Activated CD8-positive, alpha-beta T cell treated with anti-CD3 and anti-CD28 coated beads for 36 hours (primary cell): Measurements from ENCODE around the gene P2RY10. TPM values are rescaled to one million over a fixed set of nuclear protein-coding genes. Genes with fewer than 3 reads are reported as not detected.

Experiments used
- ATAC-seq: fragments of 200-7000 bp; cut with Tn5 transposase; one replicate; pipeline ENCODE4 v1.10.0; 2021; ENCODE audit warnings: mild to moderate bottlenecking, moderate library complexity
- CTCF ChIA-PET: fragments of 350-600 bp; sonication (Branson Sonifier 250); formaldehyde crosslinking; loops from one replicate; lab custom pipeline; 2021; ENCODE audit warnings: antibody characterized with exemption; lab: Charles Lee
- POLR2A ChIA-PET: fragments of 350-600 bp; sonication (Branson Sonifier 250); formaldehyde crosslinking; loops from one replicate; lab custom pipeline; 2021; ENCODE audit warnings: antibody characterized with exemption; lab: Charles Lee
- DNase-seq: peaks from one replicate; pipeline ENCODE4 v3.0.0-alpha.2; 2020
- H3K27ac Mint-ChIP-seq: one replicate; pipeline ENCODE4 v1.8.0; 2021; ENCODE audit warnings: mild to moderate bottlenecking, mixed read lengths
- H3K27me3 Mint-ChIP-seq: one replicate; pipeline ENCODE4 v1.8.0; 2021; ENCODE audit warnings: mixed read lengths
- H3K36me3 Mint-ChIP-seq: one replicate; pipeline ENCODE4 v1.8.0; 2021; ENCODE audit warnings: low read depth, mixed read lengths
- H3K4me1 Mint-ChIP-seq: one replicate; pipeline ENCODE4 v1.8.0; 2021; ENCODE audit warnings: low read depth, mixed read lengths
- H3K4me3 Mint-ChIP-seq: one replicate; pipeline ENCODE4 v1.8.0; 2021; ENCODE audit warnings: mild to moderate bottlenecking, moderate library complexity, mixed read lengths
- H3K9me3 Mint-ChIP-seq: one replicate; pipeline ENCODE4 v1.8.0; 2021; ENCODE audit warnings: mixed read lengths
- intact Hi-C: fragments of 100-400 bp; cut with micrococcal nuclease; formaldehyde crosslinking; loops from one replicate; pipeline ENCODE4 v1.10.0; 2022
- total RNA-seq, 2 experiments: library from RNA; stranded (reverse); gene quantifications; one replicate each; pipeline ENCODE4 v1.2.3, GENCODE V29; 2021
- TF ChIP-seq, protein P1 (sequence below): fragments of 200-600 bp; IDR thresholded peaks from one replicate; pipeline ENCODE4 v1.8.0; 2022; ENCODE audit warnings: antibody characterized with exemption, mild to moderate bottlenecking

The P2RY10 gene
- 10 to 100 TPM; 42.1 to 42.2 TPM for total RNA-seq

DNA sequence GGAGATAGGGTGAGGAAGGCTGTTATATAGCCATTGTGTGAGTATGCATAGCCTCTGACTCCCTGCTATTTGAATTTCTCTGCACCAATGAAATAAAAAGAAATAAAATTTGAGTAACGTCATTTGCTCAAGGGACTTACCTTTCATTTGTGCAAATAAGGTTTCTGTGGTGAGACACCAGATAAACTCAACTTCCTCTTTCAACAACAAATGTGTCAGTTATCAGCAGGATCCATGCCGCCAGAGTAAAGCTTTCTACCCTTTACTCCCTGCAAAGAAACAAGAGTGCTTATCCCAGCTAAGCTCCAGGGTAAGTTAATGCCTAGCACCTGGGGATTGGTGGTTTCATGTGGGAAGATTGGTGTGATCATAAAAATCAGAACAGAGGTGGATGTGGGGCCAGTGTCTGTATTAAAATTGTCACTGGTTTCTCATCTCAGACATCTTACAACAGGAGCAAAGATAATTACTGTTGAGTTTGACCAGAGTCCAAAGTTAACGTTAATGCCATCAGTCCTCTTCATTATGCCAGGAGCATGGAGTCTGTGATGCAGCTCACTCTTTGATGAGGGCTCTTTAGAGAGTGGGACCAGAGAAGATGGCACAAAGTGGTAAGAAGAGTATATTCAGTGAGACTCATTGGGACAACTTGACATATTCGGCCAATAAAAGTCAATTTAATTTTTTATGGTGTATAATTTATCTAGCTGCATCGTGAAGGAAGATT is at the start of gene P2RY10:
Gene P2RY10 (plus strand): TSS at position 206 of the 727 bp plus-strand sequence. CDS start 15,130 bp downstream, outside the sequence.
- H3K4me1 Mint-ChIP-seq = peaks cover 49% of the 10 kb centered on the region
- H3K27ac Mint-ChIP-seq = peak within 1 kb of the TSS; percentile 97
- intact Hi-C loops = loop anchor here (5.0 kb wide), 3 partner anchors 37 to 202 kb away; no protein-coding TSS in a partner anchor
- TF ChIP-seq, protein P1, sequence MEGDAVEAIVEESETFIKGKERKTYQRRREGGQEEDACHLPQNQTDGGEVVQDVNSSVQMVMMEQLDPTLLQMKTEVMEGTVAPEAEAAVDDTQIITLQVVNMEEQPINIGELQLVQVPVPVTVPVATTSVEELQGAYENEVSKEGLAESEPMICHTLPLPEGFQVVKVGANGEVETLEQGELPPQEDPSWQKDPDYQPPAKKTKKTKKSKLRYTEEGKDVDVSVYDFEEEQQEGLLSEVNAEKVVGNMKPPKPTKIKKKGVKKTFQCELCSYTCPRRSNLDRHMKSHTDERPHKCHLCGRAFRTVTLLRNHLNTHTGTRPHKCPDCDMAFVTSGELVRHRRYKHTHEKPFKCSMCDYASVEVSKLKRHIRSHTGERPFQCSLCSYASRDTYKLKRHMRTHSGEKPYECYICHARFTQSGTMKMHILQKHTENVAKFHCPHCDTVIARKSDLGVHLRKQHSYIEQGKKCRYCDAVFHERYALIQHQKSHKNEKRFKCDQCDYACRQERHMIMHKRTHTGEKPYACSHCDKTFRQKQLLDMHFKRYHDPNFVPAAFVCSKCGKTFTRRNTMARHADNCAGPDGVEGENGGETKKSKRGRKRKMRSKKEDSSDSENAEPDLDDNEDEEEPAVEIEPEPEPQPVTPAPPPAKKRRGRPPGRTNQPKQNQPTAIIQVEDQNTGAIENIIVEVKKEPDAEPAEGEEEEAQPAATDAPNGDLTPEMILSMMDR = no peak
- peak within 1 kb of the TSS; percentile 98 for H3K4me3 Mint-ChIP-seq
- H3K36me3 Mint-ChIP-seq = peaks cover 44% of the 10 kb centered on the region
- H3K9me3 Mint-ChIP-seq = no peaks in the 10 kb centered on the region
- ATAC-seq (peak; percentile 80), DNase-seq (peak; percentile 26)
- ChIA-PET POLR2A (interaction anchor here (0.8 to 1.1 kb wide), 2 partner anchors 169 to 203 kb away, joined by 3 read pairs; no protein-coding TSS in a partner anchor), CTCF (no interaction called here)
- H3K27me3 Mint-ChIP-seq = no peaks in the 10 kb centered on the region

GRCh38 chrX:78922754-78923153 is 22.4 kb upstream of the P2RY10 start:
- intact Hi-C loops = no loop called here
- Mint-ChIP-seq H3K27ac (no peak overlapping the region), H3K27me3 (no peaks in the 10 kb centered on the region), H3K36me3 (no peaks in the 10 kb centered on the region), H3K4me3 (no peak overlapping the region), H3K4me1 (peaks cover 18% of the 10 kb centered on the region), H3K9me3 (no peaks in the 10 kb centered on the region)
- POLR2A ChIA-PET = interaction anchor here (1.3 kb wide), 1 partner anchor 21 kb away, joined by 3 read pairs; no protein-coding TSS in a partner anchor
- CTCF ChIA-PET = no interaction called here
- DNase-seq (no peak), ATAC-seq (peak; percentile 37)
- TF ChIP-seq, protein P1 = no peak

DNA sequence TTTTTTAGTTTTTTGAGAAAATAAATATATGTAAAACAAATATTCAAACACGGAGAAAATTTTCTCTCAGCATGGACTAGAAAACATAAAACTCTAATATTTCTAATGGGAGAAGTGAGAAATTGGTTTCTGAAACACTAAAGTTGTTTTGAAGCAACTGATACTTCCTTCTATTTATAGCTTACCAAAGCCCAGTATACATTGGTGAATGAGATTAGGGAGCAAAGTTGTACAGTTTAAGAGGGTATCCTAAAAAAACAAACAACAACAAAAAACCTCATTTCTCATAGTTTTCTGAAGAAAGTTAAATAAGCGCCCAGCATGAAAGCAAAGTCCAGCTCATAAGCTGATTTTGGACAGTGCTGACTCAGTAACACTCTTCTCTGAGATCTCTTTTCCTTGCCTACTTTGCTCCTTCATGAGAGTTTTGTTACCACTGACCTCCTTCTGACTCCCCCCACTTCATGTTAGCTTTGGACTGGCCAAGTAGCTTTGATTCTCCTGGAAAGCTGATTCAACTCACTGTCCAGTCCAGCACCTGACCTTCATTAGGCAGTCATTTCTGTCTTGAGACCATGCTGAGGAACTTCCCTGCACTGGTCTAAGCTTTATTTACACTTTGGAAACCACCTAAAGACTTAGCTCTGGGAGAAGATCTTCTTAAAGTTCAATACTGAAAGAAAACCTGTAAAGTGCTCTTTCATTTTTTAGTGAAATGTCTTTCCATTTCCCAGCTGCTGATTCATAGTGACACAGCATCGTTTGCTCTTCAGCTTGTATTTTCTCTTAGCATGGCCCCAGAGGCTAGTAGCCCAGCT is 21.8 kb upstream of the P2RY10 start:
- Mint-ChIP-seq H3K36me3 (no peaks in the 10 kb centered on the region), H3K4me1 (peaks cover 18% of the 10 kb centered on the region), H3K9me3 (peaks cover 1% of the 10 kb centered on the region), H3K4me3 (no peak overlapping the region), H3K27me3 (no peaks in the 10 kb centered on the region), H3K27ac (peak overlapping the region; percentile 84)
- intact Hi-C loops = no loop called here
- TF ChIP-seq, protein P1 = no peak
- ATAC-seq (peak; percentile 70), DNase-seq (peak; percentile 9)
- POLR2A ChIA-PET = interaction anchor here (1.3 kb wide), 1 partner anchor 21 kb away, joined by 3 read pairs; no protein-coding TSS in a partner anchor
- CTCF ChIA-PET = no interaction called here

- H3K9me3 Mint-ChIP-seq = peaks cover 6% of the 10 kb centered on the region
- intact Hi-C loops = no loop called here
- ChIA-PET POLR2A (no interaction called here), CTCF (no interaction called here)
- no peak for ATAC-seq
- no peak for DNase-seq
- no peak overlapping the region for H3K27ac Mint-ChIP-seq
- TF ChIP-seq, protein P1 = no peak
- no peak overlapping the region for H3K4me3 Mint-ChIP-seq
- H3K36me3 Mint-ChIP-seq = no peaks in the 10 kb centered on the region
- no peaks in the 10 kb centered on the region for H3K27me3 Mint-ChIP-seq
- H3K4me1 Mint-ChIP-seq = peaks cover 4% of the 10 kb centered on the region
Observed at GRCh38 chrX:78931814-78932213, 13.4 kb upstream of the P2RY10 start.
